Measurements from ENCODE around the gene CPNE6. TPM values are rescaled to one million over a fixed set of nuclear protein-coding genes. Genes with fewer than 3 reads are reported as not detected.
"Not testable (repeated sequence)": the region's sequence is repeated elsewhere in the genome, so short reads cannot be mapped to it uniquely, and the experiment has no call there.

The CPNE6 gene
- not detected in 2 replicates for total RNA-seq
- long read RNA-seq: 0 reads

GRCh38 chr14:24071144-24071697, at the start of gene CPNE6:
Gene CPNE6 (plus strand): TSS chr14:24071562. CDS start chr14:24072937, 1,375 bp downstream.
- Mint-ChIP-seq H3K4me3 (ENCODE audit: unreplicated experiment) (no peak within 1 kb of the TSS), H3K4me1 (ENCODE audit: unreplicated experiment) (no peaks in the 10 kb centered on the region), H3K27me3 (ENCODE audit: unreplicated experiment) (peaks cover 20% of the 10 kb centered on the region), H3K27ac (ENCODE audit: unreplicated experiment) (no peak within 1 kb of the TSS), H3K36me3 (ENCODE audit: unreplicated experiment) (no peaks in the 10 kb centered on the region), H3K9me3 (ENCODE audit: unreplicated experiment) (no peaks in the 10 kb centered on the region)
- DNase-seq (ENCODE audit: extremely low spot score, unreplicated experiment): no peak
- no peak for TF ChIP-seq CTCF (IDR thresholded peaks at IDR 0.05)

- not testable (repeated sequence) for DNase-seq (ENCODE audit: extremely low spot score, unreplicated experiment); H3K4me3 Mint-ChIP-seq (ENCODE audit: unreplicated experiment); H3K36me3 Mint-ChIP-seq (ENCODE audit: unreplicated experiment)
Measured at GRCh38 chr14:24024939-24025418, 46.4 kb upstream of the CPNE6 start.

GRCh38 chr14:24029687-24030086, 41.7 kb upstream of the CPNE6 start:
- not testable (repeated sequence) for H3K4me3 Mint-ChIP-seq (ENCODE audit: unreplicated experiment); H3K27ac Mint-ChIP-seq (ENCODE audit: unreplicated experiment); DNase-seq (ENCODE audit: extremely low spot score, unreplicated experiment); H3K36me3 Mint-ChIP-seq (ENCODE audit: unreplicated experiment); H3K4me1 Mint-ChIP-seq (ENCODE audit: unreplicated experiment)
- H3K9me3 Mint-ChIP-seq (ENCODE audit: unreplicated experiment): peaks cover 10% of the 10 kb centered on the region
- peaks cover 18% of the 10 kb centered on the region for H3K27me3 Mint-ChIP-seq (ENCODE audit: unreplicated experiment)

More at GRCh38 chr14:24024939-24025418, 46.4 kb upstream of the CPNE6 start:
- not testable (repeated sequence) for H3K9me3 Mint-ChIP-seq (ENCODE audit: unreplicated experiment); H3K27ac Mint-ChIP-seq (ENCODE audit: unreplicated experiment); H3K4me1 Mint-ChIP-seq (ENCODE audit: unreplicated experiment)
- peaks cover 26% of the 10 kb centered on the region for H3K27me3 Mint-ChIP-seq (ENCODE audit: unreplicated experiment)

- not testable (repeated sequence) for H3K27ac Mint-ChIP-seq (ENCODE audit: unreplicated experiment); H3K36me3 Mint-ChIP-seq (ENCODE audit: unreplicated experiment); H3K4me3 Mint-ChIP-seq (ENCODE audit: unreplicated experiment); DNase-seq (ENCODE audit: extremely low spot score, unreplicated experiment); H3K4me1 Mint-ChIP-seq (ENCODE audit: unreplicated experiment)
- H3K9me3 Mint-ChIP-seq (ENCODE audit: unreplicated experiment): peaks cover 10% of the 10 kb centered on the region
- H3K27me3 Mint-ChIP-seq (ENCODE audit: unreplicated experiment): peaks cover 11% of the 10 kb centered on the region
Measured at GRCh38 chr14:24031331-24031730, 40.0 kb upstream of the CPNE6 start.

- no peak for TF ChIP-seq CTCF (IDR thresholded peaks at IDR 0.05)
- no peak overlapping the region for H3K27ac Mint-ChIP-seq (ENCODE audit: unreplicated experiment)
- H3K27me3 Mint-ChIP-seq (ENCODE audit: unreplicated experiment): peaks cover 3% of the 10 kb centered on the region
- H3K9me3 Mint-ChIP-seq (ENCODE audit: unreplicated experiment): peaks cover 4% of the 10 kb centered on the region
- no peak overlapping the region for H3K4me3 Mint-ChIP-seq (ENCODE audit: unreplicated experiment)
- no peak for DNase-seq (ENCODE audit: extremely low spot score, unreplicated experiment)
- H3K4me1 Mint-ChIP-seq (ENCODE audit: unreplicated experiment): peaks cover 8% of the 10 kb centered on the region
- no peaks in the 10 kb centered on the region for H3K36me3 Mint-ChIP-seq (ENCODE audit: unreplicated experiment)
Measured at GRCh38 chr14:24032727-24033418, 38.5 kb upstream of the CPNE6 start.

- peak overlapping the region; percentile 57 for H3K27ac Mint-ChIP-seq (ENCODE audit: unreplicated experiment)
- not testable (repeated sequence) for H3K36me3 Mint-ChIP-seq (ENCODE audit: unreplicated experiment); H3K27me3 Mint-ChIP-seq (ENCODE audit: unreplicated experiment); H3K4me1 Mint-ChIP-seq (ENCODE audit: unreplicated experiment); DNase-seq (ENCODE audit: extremely low spot score, unreplicated experiment); H3K9me3 Mint-ChIP-seq (ENCODE audit: unreplicated experiment)
- H3K4me3 Mint-ChIP-seq (ENCODE audit: unreplicated experiment): peak overlapping the region; percentile 98
Measured at GRCh38 chr14:24035769-24036168, 35.6 kb upstream of the CPNE6 start.

Measured in osteocyte (in vitro differentiated cells).